ENCODE results near the gene ZNF740. TPM values are rescaled to one million over a fixed set of nuclear protein-coding genes. Genes with fewer than 3 reads are reported as not detected.

ZNF740 gene
- total RNA-seq, 1 donor from 2014 or later = 59.6 TPM

DNA sequence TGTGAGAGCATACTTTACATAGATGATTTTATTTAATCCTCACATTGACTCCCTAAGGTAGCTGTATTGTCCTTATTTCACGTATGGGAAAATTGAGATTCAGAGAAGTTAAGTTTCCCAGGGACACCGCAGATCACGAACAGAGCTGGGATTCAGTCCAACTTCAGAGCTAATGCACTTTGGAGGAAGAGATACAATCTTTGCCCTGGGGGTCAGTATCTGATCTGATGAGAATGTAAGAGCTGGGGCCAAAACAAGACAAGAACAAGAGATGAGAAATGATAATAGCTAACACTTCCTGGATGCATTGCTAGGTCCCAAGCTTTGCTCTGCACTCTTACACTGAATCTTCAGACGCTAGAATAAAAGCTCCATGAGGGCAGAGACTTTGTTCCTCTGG, 6.2 kb downstream of the ZNF740 start:
- Mint-ChIP-seq H3K4me1 (peaks cover 29% of the 10 kb centered on the region), H3K4me3 (no peak overlapping the region), H3K36me3 (ENCODE audit: low read depth) (peaks cover 26% of the 10 kb centered on the region), H3K9me3 (no peaks in the 10 kb centered on the region), H3K27me3 (ENCODE audit: low read depth) (no peaks in the 10 kb centered on the region), H3K27ac (ENCODE audit: unreplicated experiment) (no peak overlapping the region)
- no peak for TF ChIP-seq CTCF (conservative IDR thresholded peaks at IDR 0.05)
- DNase-seq (ENCODE audit: low read depth, low spot score) = no peak

- Mint-ChIP-seq H3K9me3 (no peaks in the 10 kb centered on the region), H3K27ac (ENCODE audit: unreplicated experiment) (no peak overlapping the region), H3K4me3 (no peak overlapping the region), H3K36me3 (ENCODE audit: low read depth) (peaks cover 21% of the 10 kb centered on the region), H3K27me3 (ENCODE audit: low read depth) (no peaks in the 10 kb centered on the region), H3K4me1 (peaks cover 24% of the 10 kb centered on the region)
- no peak for DNase-seq (ENCODE audit: low read depth, low spot score)
- no peak for TF ChIP-seq CTCF (conservative IDR thresholded peaks at IDR 0.05)
Observed at GRCh38 chr12:53187145-53187899, 6.8 kb downstream of the ZNF740 start.

DNA sequence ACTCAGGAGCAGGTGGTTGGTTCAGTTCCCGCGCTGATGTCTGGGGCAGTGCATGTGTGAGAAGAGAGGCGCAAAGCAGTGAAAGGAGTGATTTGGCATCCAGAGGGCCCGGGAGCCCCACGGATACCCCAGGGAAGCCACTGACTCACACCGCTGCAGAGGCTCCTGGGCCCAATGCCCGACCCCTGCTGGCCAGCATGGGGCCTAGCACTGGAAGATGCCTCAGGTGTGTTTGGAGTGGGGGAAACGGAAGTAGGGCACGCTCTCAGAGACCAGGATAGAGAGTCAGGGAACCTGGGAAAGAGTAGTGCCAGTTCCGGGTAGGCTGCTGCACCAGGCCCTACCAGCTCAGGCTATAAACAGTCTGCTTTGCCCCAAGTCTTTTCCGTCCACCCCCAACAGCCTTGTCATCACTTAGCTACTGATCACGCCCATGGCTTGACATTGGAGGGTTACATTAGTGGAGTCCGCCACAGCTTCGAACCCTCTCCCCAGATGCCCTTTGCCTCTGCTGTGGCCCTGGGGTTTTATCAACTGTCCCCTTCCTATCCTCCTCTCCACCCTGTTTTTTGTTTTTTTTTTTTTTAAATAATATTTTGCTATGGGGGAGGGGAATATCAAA, 9.7 kb downstream of the ZNF740 start:
- H3K27ac Mint-ChIP-seq (ENCODE audit: unreplicated experiment) = no peak overlapping the region

GRCh38 chr12:53191096-53191884, 10.8 kb downstream of the ZNF740 start:
- no peaks in the 10 kb centered on the region for H3K9me3 Mint-ChIP-seq
- H3K27ac Mint-ChIP-seq (ENCODE audit: unreplicated experiment) = no peak overlapping the region
- DNase-seq (ENCODE audit: low read depth, low spot score) = no peak
- TF ChIP-seq CTCF (conservative IDR thresholded peaks at IDR 0.05) = no peak
- peaks cover 5% of the 10 kb centered on the region for H3K4me1 Mint-ChIP-seq
- H3K4me3 Mint-ChIP-seq = no peak overlapping the region
- peaks cover 30% of the 10 kb centered on the region for H3K27me3 Mint-ChIP-seq (ENCODE audit: low read depth)
- peaks cover 10% of the 10 kb centered on the region for H3K36me3 Mint-ChIP-seq (ENCODE audit: low read depth)

More for the DNA sequence above, 9.7 kb downstream of the ZNF740 start:
- DNase-seq (ENCODE audit: low read depth, low spot score) = peak; percentile 32
- peak; percentile 77 for TF ChIP-seq CTCF (conservative IDR thresholded peaks at IDR 0.05)
- no peaks in the 10 kb centered on the region for H3K9me3 Mint-ChIP-seq
- H3K36me3 Mint-ChIP-seq (ENCODE audit: low read depth) = peaks cover 15% of the 10 kb centered on the region
- H3K4me1 Mint-ChIP-seq = peaks cover 8% of the 10 kb centered on the region
- peaks cover 19% of the 10 kb centered on the region for H3K27me3 Mint-ChIP-seq (ENCODE audit: low read depth)
- H3K4me3 Mint-ChIP-seq = no peak overlapping the region

GRCh38 chr12:53191885-53192530, 11.5 kb downstream of the ZNF740 start:
- Mint-ChIP-seq H3K4me1 (peaks cover 8% of the 10 kb centered on the region), H3K4me3 (no peak overlapping the region), H3K9me3 (no peaks in the 10 kb centered on the region), H3K27ac (ENCODE audit: unreplicated experiment) (no peak overlapping the region), H3K27me3 (ENCODE audit: low read depth) (peaks cover 37% of the 10 kb centered on the region), H3K36me3 (ENCODE audit: low read depth) (peaks cover 5% of the 10 kb centered on the region)
- no peak for TF ChIP-seq CTCF (conservative IDR thresholded peaks at IDR 0.05)
- DNase-seq (ENCODE audit: low read depth, low spot score) = no peak

All from neural crest cell (in vitro differentiated cells).